ENCODE measurements around the gene FLT4.
A peak's percentile ranks its signal among the peaks of the same experiment; 100 is the strongest.
"Not testable (repeated sequence)": the region's sequence is repeated elsewhere in the genome, so short reads cannot be mapped to it uniquely, and the experiment has no call there.

Gene FLT4

GRCh38 chr5:180649297-180650039 is at the start of gene FLT4:
Gene FLT4, minus strand, starts transcription at chr5:180649600. Its CDS starts 55 bp downstream, at chr5:180649545.
- DNase-seq (ENCODE audit: low spot score) = no peak

- DNase-seq (ENCODE audit: low spot score) = no peak
These were observed 49.6 kb upstream of the FLT4 start for GRCh38 chr5:180699042-180699441.

GRCh38 chr5:180696116-180696515 is 46.7 kb upstream of the FLT4 start:
- DNase-seq (ENCODE audit: low spot score) = no peak

- no peak for DNase-seq (ENCODE audit: low spot score)
These were observed 43.0 kb upstream of the FLT4 start for GRCh38 chr5:180692429-180692828.

GRCh38 chr5:180691046-180691445 is 41.6 kb upstream of the FLT4 start:
- DNase-seq (ENCODE audit: low spot score) = no peak

GRCh38 chr5:180690562-180690961 is 41.2 kb upstream of the FLT4 start:
- DNase-seq (ENCODE audit: low spot score) = no peak

GRCh38 chr5:180689775-180690174 is 40.4 kb upstream of the FLT4 start:
- DNase-seq (ENCODE audit: low spot score) = no peak

GRCh38 chr5:180689071-180689694 is 39.8 kb upstream of the FLT4 start:
- DNase-seq (ENCODE audit: low spot score) = no peak

GRCh38 chr5:180688330-180689070 is 39.1 kb upstream of the FLT4 start:
- no peak for DNase-seq (ENCODE audit: low spot score)

GRCh38 chr5:180686799-180687198 is 37.4 kb upstream of the FLT4 start:
- not testable (repeated sequence) for DNase-seq (ENCODE audit: low spot score)

- no peak for DNase-seq (ENCODE audit: low spot score)
These were observed 35.3 kb upstream of the FLT4 start for GRCh38 chr5:180684623-180685161.

- no peak for DNase-seq (ENCODE audit: low spot score)
These were observed 34.0 kb upstream of the FLT4 start for GRCh38 chr5:180683220-180683922.

- DNase-seq (ENCODE audit: low spot score) = no peak
These were observed 33.2 kb upstream of the FLT4 start for GRCh38 chr5:180682560-180682959.

GRCh38 chr5:180682008-180682407 is 32.6 kb upstream of the FLT4 start:
- DNase-seq (ENCODE audit: low spot score) = not testable (repeated sequence)

- not testable (repeated sequence) for DNase-seq (ENCODE audit: low spot score)
These were observed 28.9 kb upstream of the FLT4 start for GRCh38 chr5:180678319-180678718.

- DNase-seq (ENCODE audit: low spot score) = no peak
These were observed 25.7 kb upstream of the FLT4 start for GRCh38 chr5:180675036-180675635.

GRCh38 chr5:180674090-180674475 is 24.7 kb upstream of the FLT4 start:
- DNase-seq (ENCODE audit: low spot score) = not testable (repeated sequence)

- DNase-seq (ENCODE audit: low spot score) = no peak
These were observed 24.1 kb upstream of the FLT4 start for GRCh38 chr5:180673371-180674089.

- not testable (repeated sequence) for DNase-seq (ENCODE audit: low spot score)
These were observed 22.6 kb upstream of the FLT4 start for GRCh38 chr5:180671958-180672524.

- peak; percentile 60 for DNase-seq (ENCODE audit: low spot score)
These were observed 21.4 kb upstream of the FLT4 start for GRCh38 chr5:180670586-180671359.
